Endothelial cell of umbilical vein (primary cell): Measurements from ENCODE around the gene ALDH3A2. TPM values are rescaled to one million over a fixed set of nuclear protein-coding genes. Genes with fewer than 3 reads are reported as not detected.

Source experiments
- BruUV-seq: library from RNA; stranded (reverse); fragments of 400-500 nt; replicated peaks from 2 replicates; lab custom pipeline; 2021; lab: Mats Ljungman, UMichigan
- CTCF ChIA-PET: fragments of 300-600, 350-600 bp; sonication (Branson Sonifier 250); formaldehyde crosslinking; loops from one replicate; lab custom pipeline; 2021; ENCODE audit warnings: antibody characterized with exemption, inconsistent platforms; lab: Charles Lee
- POLR2A ChIA-PET: fragments of 300-600, 350-600 bp; sonication (Branson Sonifier 250); formaldehyde crosslinking; loops from one replicate; lab custom pipeline; 2021; ENCODE audit warnings: antibody characterized with exemption, inconsistent platforms; lab: Charles Lee
- DNase-seq: peaks from one replicate; pipeline ENCODE4 v3.0.0-alpha.2; 2011; ENCODE audit warnings: low read depth, low spot score
- FAIRE-seq: peaks from 2 replicates; lab custom pipeline; 2011; peaks lifted over from hg19 to GRCh38; lab: Jason Lieb, UNC
- H2AFZ ChIP-seq: 2 replicates; pipeline ENCODE4 v1.6.0; 2012; ENCODE audit warnings: low read depth, low read length, control low read depth, inconsistent platforms
- H3K27ac ChIP-seq: 2 replicates; pipeline ENCODE4 v1.5.1; 2011; ENCODE audit warnings: low read depth, mild to moderate bottlenecking, control low read depth, low read length, moderate library complexity; ENCODE audit not compliant: insufficient read depth
- H3K27me3 ChIP-seq, 2 experiments: 2 replicates each; pipeline versions ENCODE4 v1.6.0 to v1.6.1; 2011; ENCODE audit warnings: low read length in 2 of 2, mixed read lengths in 1 of 2; ENCODE audit not compliant: control insufficient read depth in 2 of 2, insufficient read depth in 2 of 2
- H3K36me3 ChIP-seq, 2 experiments: 2 replicates in 1 of 2; 3 replicates in 1 of 2; pipeline ENCODE4 v1.5.1; 2011; ENCODE audit warnings: low read length in 2 of 2, mild to moderate bottlenecking in 1 of 2, moderate library complexity in 1 of 2; ENCODE audit not compliant: control insufficient read depth in 2 of 2, insufficient read depth in 2 of 2; ENCODE audit errors: extremely low read depth in 1 of 2
- H3K4me1 ChIP-seq: 3 replicates; pipeline ENCODE4 v1.5.1; 2011; ENCODE audit warnings: mild to moderate bottlenecking, low read length; ENCODE audit not compliant: control insufficient read depth, insufficient read depth; ENCODE audit errors: extremely low read depth
- H3K4me2 ChIP-seq: 2 replicates; pipeline ENCODE4 v1.6.1; 2011; ENCODE audit warnings: low read length, control low read depth, mixed read lengths; ENCODE audit not compliant: insufficient read depth
- H3K4me3 ChIP-seq, 3 experiments: fragments of 200-600 bp in 1 of 3; sonication (generic), shearing (Covaris generic) in 1 of 3; replicated peaks in 1 of 3; 2 replicates each; pipeline ENCODE4 v1.5.1; 2011 to 2016; ENCODE audit warnings: control low read depth in 3 of 3, low read length in 3 of 3, mild to moderate bottlenecking in 2 of 3, inconsistent platforms in 1 of 3, low read depth in 1 of 3, moderate library complexity in 1 of 3; ENCODE audit not compliant: insufficient read depth in 1 of 3
- H3K79me2 ChIP-seq: 2 replicates; pipeline ENCODE4 v1.6.0; 2012; ENCODE audit warnings: low read length, inconsistent platforms; ENCODE audit not compliant: control insufficient read depth, insufficient read depth
- H3K9ac ChIP-seq: replicated peaks from 2 replicates; pipeline ENCODE3; 2011; ENCODE audit warnings: low read length, control low read depth; ENCODE audit not compliant: insufficient read depth; ENCODE audit errors: extremely low read depth
- H3K9me1 ChIP-seq: replicated peaks from 3 replicates; pipeline ENCODE4 v1.6.0; 2011; ENCODE audit warnings: mild to moderate bottlenecking, low read length; ENCODE audit not compliant: control insufficient read depth, insufficient read depth; ENCODE audit errors: extremely low read depth
- H3K9me3 ChIP-seq: replicated peaks from 2 replicates; pipeline ENCODE4 v1.5.1; 2012; ENCODE audit warnings: low read length, inconsistent platforms; ENCODE audit not compliant: control insufficient read depth, insufficient read depth
- H4K20me1 ChIP-seq: replicated peaks from 2 replicates; pipeline ENCODE3; 2011; ENCODE audit warnings: mild to moderate bottlenecking, low read length; ENCODE audit not compliant: control insufficient read depth, insufficient read depth; ENCODE audit errors: extremely low read depth
- EZH2 ChIP-seq: IDR thresholded peaks from 2 replicates; pipeline ENCODE4 v1.6.1; 2012; ENCODE audit warnings: borderline replicate concordance, low read depth, mild to moderate bottlenecking, moderate library complexity, low read length, inconsistent platforms; ENCODE audit not compliant: severe bottlenecking
- FOS ChIP-seq: IDR thresholded peaks from 2 replicates; pipeline ENCODE4 v1.6.1; 2011; ENCODE audit warnings: mild to moderate bottlenecking, low read length, moderate library complexity, borderline replicate concordance; ENCODE audit not compliant: insufficient read depth
- GATA2 ChIP-seq: IDR thresholded peaks from 2 replicates; pipeline ENCODE4 v1.7.0; 2011; ENCODE audit warnings: low read depth, mild to moderate bottlenecking, moderate library complexity, mixed read lengths, low read length; ENCODE audit not compliant: insufficient read length, insufficient read depth
- JUN ChIP-seq: IDR thresholded peaks from 2 replicates; pipeline ENCODE4 v1.6.1; 2011; ENCODE audit warnings: borderline replicate concordance, low read depth; ENCODE audit not compliant: insufficient read length, insufficient read depth
- MYC ChIP-seq: IDR thresholded peaks from one replicate; pipeline ENCODE4 v1.6.1; 2011; ENCODE audit warnings: mild to moderate bottlenecking, low read depth, low read length
- POLR2A ChIP-seq: IDR thresholded peaks from 2 replicates; pipeline ENCODE4 v1.6.1; 2012; ENCODE audit warnings: low read depth, mild to moderate bottlenecking, control low read depth, low read length
- POLR2AphosphoS5 ChIP-seq: IDR thresholded peaks from 2 replicates; pipeline ENCODE4 v1.6.1; 2012; ENCODE audit warnings: low read depth, mild to moderate bottlenecking, control low read depth, low read length, moderate library complexity; ENCODE audit not compliant: insufficient read depth
- dilution Hi-C: fragments of 300-500 bp; cut with MboI; formaldehyde crosslinking; loops from one replicate; pipeline ENCODE4 v1.15.0; 2019; ENCODE audit warnings: low sequenced_read_pairs; ENCODE audit not compliant: extremely low pct_ligation_motif_present
- intact Hi-C: fragments of 100-400 bp; cut with micrococcal nuclease; formaldehyde crosslinking; loops from one replicate; pipeline ENCODE4 v1.10.0; 2022
- polyA plus RNA-seq, 4 experiments: library from polyadenylated mRNA; depleted of rRNA in 3 of 4; stranded (reverse) in 3 of 4; unstranded in 1 of 4; fragments of >200 nt; gene quantifications; 2 replicates each; pipeline versions ENCODE4 v1.2.1 to v1.2.3, GENCODE V29; 2011 to 2012; ENCODE audit warnings: missing spikeins in 1 of 4
- total RNA-seq: library from RNA; stranded (reverse); gene quantifications from 2 replicates; pipeline ENCODE4 v1.2.3, GENCODE V29; 2021
- TF ChIP-seq, protein P1 (sequence below), 2 donors: IDR thresholded peaks; 1 replicate in 1 of 2; 2 replicates in 1 of 2; pipeline ENCODE4 v1.5.1; 2011; ENCODE audit warnings: low read length in 2 of 2, mild to moderate bottlenecking in 2 of 2, moderate library complexity in 2 of 2, control low read depth in 1 of 2, inconsistent platforms in 1 of 2, low read depth in 1 of 2; ENCODE audit not compliant: insufficient read depth in 1 of 2; ENCODE audit errors: extremely low read depth in 1 of 2
- TF ChIP-seq, protein P2 (sequence below): IDR thresholded peaks from 2 replicates; pipeline ENCODE4 v1.6.1; 2011; ENCODE audit not compliant: insufficient read depth, insufficient read length

Gene ALDH3A2
- total and polyA plus RNA-seq, 2 donors (not counting 3 experiments of a cell fraction or from before 2014, with no cell fraction given) = 16.7 to 36.5 TPM

GRCh38 chr17:19656851-19657581, 8.5 kb downstream of the ALDH3A2 start:
- Histone ChIP-seq H3K36me3 (peaks cover 0 to 5% of the 10 kb centered on the region in 2 experiments), H4K20me1 (no peaks in the 10 kb centered on the region), H3K9me1 (no peaks in the 10 kb centered on the region), H3K27me3 (no peaks in the 10 kb centered on the region), H3K27ac (no peak overlapping the region), H3K79me2 (no peaks in the 10 kb centered on the region), H3K4me2 (no peak overlapping the region), H3K9ac (no peak overlapping the region), H2AFZ (no peak overlapping the region), H3K4me1 (no peaks in the 10 kb centered on the region), H3K9me3 (no peaks in the 10 kb centered on the region), H3K4me3 (no peak overlapping the region)
- intact Hi-C loops (no loop called here), dilution Hi-C loops (no loop called here)
- no peak for TF ChIP-seq GATA2
- no peak for TF ChIP-seq POLR2A
- TF ChIP-seq FOS = no peak
- TF ChIP-seq, protein P1, sequence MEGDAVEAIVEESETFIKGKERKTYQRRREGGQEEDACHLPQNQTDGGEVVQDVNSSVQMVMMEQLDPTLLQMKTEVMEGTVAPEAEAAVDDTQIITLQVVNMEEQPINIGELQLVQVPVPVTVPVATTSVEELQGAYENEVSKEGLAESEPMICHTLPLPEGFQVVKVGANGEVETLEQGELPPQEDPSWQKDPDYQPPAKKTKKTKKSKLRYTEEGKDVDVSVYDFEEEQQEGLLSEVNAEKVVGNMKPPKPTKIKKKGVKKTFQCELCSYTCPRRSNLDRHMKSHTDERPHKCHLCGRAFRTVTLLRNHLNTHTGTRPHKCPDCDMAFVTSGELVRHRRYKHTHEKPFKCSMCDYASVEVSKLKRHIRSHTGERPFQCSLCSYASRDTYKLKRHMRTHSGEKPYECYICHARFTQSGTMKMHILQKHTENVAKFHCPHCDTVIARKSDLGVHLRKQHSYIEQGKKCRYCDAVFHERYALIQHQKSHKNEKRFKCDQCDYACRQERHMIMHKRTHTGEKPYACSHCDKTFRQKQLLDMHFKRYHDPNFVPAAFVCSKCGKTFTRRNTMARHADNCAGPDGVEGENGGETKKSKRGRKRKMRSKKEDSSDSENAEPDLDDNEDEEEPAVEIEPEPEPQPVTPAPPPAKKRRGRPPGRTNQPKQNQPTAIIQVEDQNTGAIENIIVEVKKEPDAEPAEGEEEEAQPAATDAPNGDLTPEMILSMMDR (IDR thresholded peaks at IDR 0.05; ENCODE audit: extremely low read depth in 1 of 2, insufficient read depth in 1 of 2, low read depth in 1 of 2, low read length in 2 of 2) = no peak
- no peak for TF ChIP-seq POLR2AphosphoS5
- TF ChIP-seq, protein P2, sequence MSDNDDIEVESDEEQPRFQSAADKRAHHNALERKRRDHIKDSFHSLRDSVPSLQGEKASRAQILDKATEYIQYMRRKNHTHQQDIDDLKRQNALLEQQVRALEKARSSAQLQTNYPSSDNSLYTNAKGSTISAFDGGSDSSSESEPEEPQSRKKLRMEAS = no peak
- no peak for TF ChIP-seq EZH2
- no peak for TF ChIP-seq JUN
- no peak for TF ChIP-seq MYC
- FAIRE-seq (no peak), DNase-seq (no peak)
- BruUV-seq = no TSS peak
- POLR2A ChIA-PET = no interaction called here
- CTCF ChIA-PET = interaction anchor here (1.2 to 1.5 kb wide), 2 partner anchors 9 to 88 kb away, joined by 3 to 5 read pairs; no protein-coding TSS in a partner anchor
